K562 (cell line): ENCODE measurements around the gene PPFIBP2. TPM values are rescaled to one million over a fixed set of nuclear protein-coding genes. Genes with fewer than 3 reads are reported as not detected.

Source experiments
- ATAC-seq: fragments of 200-7000 bp; cut with Tn5 transposase; 3 replicates; pipeline ENCODE4 v1.9.1; 2020; ENCODE audit warnings: moderate library complexity
- BruUV-seq: library from RNA; stranded (reverse); fragments of 400-500 nt; replicated peaks from 2 replicates; lab custom pipeline; 2021; lab: Mats Ljungman, UMichigan
- CTCF ChIA-PET: fragments of 300-600 bp; formaldehyde crosslinking; extraction: SDS; loops from one replicate; lab custom pipeline; 2021; ENCODE audit warnings: low intra/inter-chr PET ratio; lab: Yijun Ruan, JAX
- POLR2A ChIA-PET: fragments of 300-600, 350-650 bp; sonication (Branson Sonifier 250); formaldehyde crosslinking; extraction: SDS; loops from one replicate; lab custom pipeline; 2021; ENCODE audit warnings: antibody characterized with exemption, inconsistent platforms; lab: Yijun Ruan, JAX
- DNase-seq, 4 experiments: peaks; one replicate each; pipeline versions ENCODE4 v3.0.0 to v3.0.0-alpha.2; 2011 to 2018; ENCODE audit warnings: low spot score in 3 of 4, mixed read lengths in 3 of 4; ENCODE audit errors: extremely low read depth in 1 of 4
- FAIRE-seq: peaks from 2 replicates; lab custom pipeline; 2011; peaks lifted over from hg19 to GRCh38; lab: Jason Lieb, UNC
- H2AFZ ChIP-seq: 2 replicates; pipeline ENCODE4 v1.6.0; 2011; ENCODE audit warnings: low read depth, low read length, control low read depth, inconsistent platforms
- H3K27ac ChIP-seq: fragments of 200-600 bp; 3 replicates; pipeline ENCODE4 v1.8.0; 2011; ENCODE audit warnings: low read depth, mild to moderate bottlenecking, control low read depth, inconsistent platforms, low read length, moderate library complexity, mixed read lengths; ENCODE audit errors: extremely low read depth
- H3K27me3 ChIP-seq, 2 experiments: fragments of 300-600 bp in 1 of 2; 2 replicates in 1 of 2; 3 replicates in 1 of 2; pipeline versions ENCODE4 v1.6.0 to v1.8.0; 2011; ENCODE audit warnings: inconsistent platforms in 2 of 2, low read length in 2 of 2, mild to moderate bottlenecking in 1 of 2, mixed read lengths in 1 of 2, moderate library complexity in 1 of 2; ENCODE audit not compliant: control insufficient read depth in 2 of 2, insufficient read depth in 2 of 2
- H3K36me3 ChIP-seq: fragments of 300-600 bp; 3 replicates; pipeline ENCODE4 v1.8.0; 2011; ENCODE audit warnings: mild to moderate bottlenecking, low read length, inconsistent platforms; ENCODE audit not compliant: control insufficient read depth, insufficient read depth
- H3K4me1 ChIP-seq, 2 experiments: fragments of 200-600 bp in 1 of 2; replicated peaks in 1 of 2; 2 replicates in 1 of 2; 3 replicates in 1 of 2; pipeline versions ENCODE4 v1.5.1 to v1.8.0; 2011; ENCODE audit warnings: inconsistent platforms in 2 of 2, low read length in 2 of 2, mild to moderate bottlenecking in 1 of 2, mixed read lengths in 1 of 2, moderate library complexity in 1 of 2; ENCODE audit not compliant: control insufficient read depth in 2 of 2, insufficient read depth in 2 of 2
- H3K4me2 ChIP-seq: 2 replicates; pipeline ENCODE4 v1.6.1; 2011; ENCODE audit warnings: low read length, control low read depth, inconsistent platforms, mixed read lengths; ENCODE audit not compliant: insufficient read depth
- H3K4me3 ChIP-seq: fragments of 200-600 bp; sonication (generic), shearing (Covaris generic); 2 replicates; pipeline ENCODE4 v1.5.1; 2016; ENCODE audit warnings: control low read depth, inconsistent platforms
- H3K79me2 ChIP-seq: fragments of 200-600 bp; 3 replicates; pipeline ENCODE4 v1.8.0; 2011; ENCODE audit warnings: low read length, inconsistent platforms; ENCODE audit not compliant: control insufficient read depth, insufficient read depth
- H3K9ac ChIP-seq, 2 experiments: 2 replicates each; pipeline versions ENCODE4 v1.6.0 to v1.6.1; 2011; ENCODE audit warnings: low read depth in 2 of 2, low read length in 2 of 2, control low read depth in 1 of 2, inconsistent platforms in 1 of 2, mild to moderate bottlenecking in 1 of 2, mixed read lengths in 1 of 2; ENCODE audit not compliant: insufficient read depth in 1 of 2
- H3K9me1 ChIP-seq: one replicate; pipeline ENCODE4 v1.6.0; 2011; ENCODE audit warnings: inconsistent platforms, mild to moderate bottlenecking, low read length, moderate library complexity; ENCODE audit not compliant: control insufficient read depth, insufficient read depth
- H3K9me3 ChIP-seq: replicated peaks from 2 replicates; pipeline ENCODE4 v1.5.1; 2011; ENCODE audit warnings: low read depth, low read length, inconsistent platforms; ENCODE audit not compliant: control insufficient read depth, insufficient read depth
- H4K20me1 ChIP-seq: replicated peaks from 2 replicates; pipeline ENCODE4 v1.6.1; 2011; ENCODE audit warnings: low read length, inconsistent platforms, mixed read lengths; ENCODE audit not compliant: control insufficient read depth, insufficient read depth
- BRF1 ChIP-seq: IDR thresholded peaks from 3 replicates; pipeline ENCODE4 v1.6.1; 2011; ENCODE audit warnings: borderline replicate concordance, mild to moderate bottlenecking; ENCODE audit not compliant: insufficient read length; ENCODE audit errors: extremely low read depth
- C11orf30 ChIP-seq: fragments of 450-650 bp; IDR thresholded peaks from 2 replicates; pipeline ENCODE4 v1.6.1; 2016; ENCODE audit warnings: low read depth, mild to moderate bottlenecking
- CBX5 ChIP-seq: IDR thresholded peaks from 2 replicates; pipeline ENCODE4 v1.6.1; 2014; ENCODE audit warnings: low read depth, borderline replicate concordance
- CCAR2 ChIP-seq: fragments of 200-400 bp; formaldehyde crosslinking; IDR thresholded peaks from 2 replicates; pipeline ENCODE4 v1.6.1; 2017; ENCODE audit warnings: mild to moderate bottlenecking, low read depth, low read length
- HLTF ChIP-seq: fragments of 450-650 bp; IDR thresholded peaks from 2 replicates; pipeline ENCODE4 v1.6.1; 2016
- RFX7 ChIP-seq: fragments of 250-450 bp; sonication (Bioruptor Pico); IDR thresholded peaks from 2 replicates; pipeline ENCODE4 v1.5.1; 2021; ENCODE audit warnings: mild to moderate bottlenecking
- SMARCB1 ChIP-seq: IDR thresholded peaks from 2 replicates; pipeline ENCODE4 v1.6.1; 2011; ENCODE audit warnings: improper control_type of control experiment, low read depth; ENCODE audit not compliant: insufficient read length
- TAF15 ChIP-seq: fragments of 200-400 bp; formaldehyde crosslinking; IDR thresholded peaks from 2 replicates; pipeline ENCODE4 v1.6.1; 2017; ENCODE audit warnings: mild to moderate bottlenecking, low read depth, low read length, moderate library complexity
- ZNF696 ChIP-seq: fragments of 250-450 bp; sonication (Bioruptor Pico); conservative IDR thresholded peaks from 2 replicates; pipeline ENCODE4 v1.4.0; 2020; ENCODE audit warnings: mild to moderate bottlenecking, moderate library complexity
- WGBS: fragments of 100-300 bp; shearing (Covaris generic); methylation state at CpG from one replicate; pipeline ENCODE4 v1.1.6; 2016; ENCODE audit warnings: low coverage, mixed read lengths; ENCODE audit not compliant: insufficient coverage; ENCODE audit errors: missing lambda C conversion rate; 5-methylcytosine and 5-hydroxymethylcytosine counted together
- in situ Hi-C: fragments of 300-500 bp; cut with MboI; formaldehyde crosslinking; loops from 4 replicates; pipeline ENCODE4 v1.15.0; 2018; ENCODE audit warnings: inconsistent platforms, mixed read lengths
- intact Hi-C: fragments of 100-400 bp; cut with micrococcal nuclease; formaldehyde crosslinking; loops from 2 replicates; pipeline ENCODE4 v1.14.2; 2022
- polyA plus RNA-seq, 8 experiments: library from polyadenylated mRNA; depleted of rRNA in 4 of 8; stranded (reverse) in 5 of 8; unstranded in 3 of 8; fragments of >200 nt; fragmentation: Nextera tagmentation in 2 of 8; fragmentation: Illumina TruSeq in 1 of 8; extraction: Ambion mirVana in 2 of 8; extraction: Trizol in 1 of 8; gene quantifications; 2 replicates each; pipeline versions ENCODE4 v1.2.1 to v1.2.3, GENCODE V29; 2011 to 2014; ENCODE audit warnings: inconsistent platforms in 1 of 8, missing spikeins in 1 of 8
- total RNA-seq, 7 experiments: library from RNA; depleted of rRNA in 6 of 7; stranded (reverse); fragments of >200 nt in 6 of 7; fragmentation: Illumina TruSeq in 2 of 7; extraction: Trizol in 2 of 7; gene quantifications; 2 replicates each; pipeline versions ENCODE4 v1.2.1 to v1.2.3, GENCODE V29; 2011 to 2021; ENCODE audit warnings: low replicate concordance in 1 of 7
- TF ChIP-seq, protein P1 (sequence below): fragments of 450-650 bp; formaldehyde crosslinking; conservative IDR thresholded peaks from 2 replicates; pipeline ENCODE4 v1.4.0; 2022; ENCODE audit warnings: mild to moderate bottlenecking, missing genetic modification characterization
- TF ChIP-seq, protein P2 (sequence below), 2 experiments: IDR thresholded peaks; 2 replicates each; pipeline ENCODE4 v1.6.1; 2011; ENCODE audit warnings: borderline replicate concordance in 1 of 2, control low read depth in 1 of 2, low read depth in 1 of 2, low read length in 1 of 2, mild to moderate bottlenecking in 1 of 2, mixed read lengths in 1 of 2, moderate library complexity in 1 of 2; ENCODE audit not compliant: insufficient read depth in 1 of 2, insufficient read length in 1 of 2, poor library complexity in 1 of 2, severe bottlenecking in 1 of 2; ENCODE audit errors: extremely low read depth in 1 of 2
- TF ChIP-seq, protein P3 (sequence below), 2 experiments: fragments of 450-650 bp; formaldehyde crosslinking in 1 of 2; IDR thresholded peaks; 2 replicates each; pipeline versions ENCODE4 v1.4.0 to v1.6.1; 2014 to 2020; ENCODE audit warnings: mild to moderate bottlenecking in 2 of 2, borderline replicate concordance in 1 of 2, low read depth in 1 of 2

PPFIBP2 gene
- total and polyA plus RNA-seq, 9 of the 15 experiments (the other 6 are each of a cell fraction or from before 2014, with no cell fraction given): 0.18 to 3.4 (median 1.2) TPM

DNA sequence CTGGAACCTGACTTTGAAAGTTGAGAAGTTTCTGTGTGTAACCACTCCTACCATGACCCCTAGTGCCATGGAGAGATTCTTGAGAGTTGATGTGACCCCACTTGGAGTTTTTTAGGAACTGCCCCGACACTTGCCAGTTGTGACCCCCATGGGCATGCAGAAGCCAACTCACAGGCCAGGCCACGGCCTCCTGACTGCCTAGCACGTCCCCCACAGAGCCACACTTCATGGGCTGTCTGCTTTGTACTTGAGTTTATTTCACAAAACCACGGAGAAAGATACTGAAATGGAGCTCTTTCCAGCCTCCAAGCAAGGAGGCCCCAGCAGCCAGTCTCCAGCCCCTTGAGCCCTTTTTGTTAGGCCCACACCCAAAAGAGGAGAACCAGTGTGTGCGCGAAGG lies 151.1 kb downstream of the PPFIBP2 start:
- Histone ChIP-seq H3K9me3 (no peaks in the 10 kb centered on the region), H2AFZ (no peak overlapping the region), H3K9me1 (no peaks in the 10 kb centered on the region), H3K27ac (no peak overlapping the region), H3K27me3 (no peaks in the 10 kb centered on the region), H3K4me3 (no peak overlapping the region), H4K20me1 (no peaks in the 10 kb centered on the region), H3K4me1 (no peaks in the 10 kb centered on the region), H3K36me3 (no peaks in the 10 kb centered on the region), H3K79me2 (no peaks in the 10 kb centered on the region), H3K9ac (no peak overlapping the region), H3K4me2 (no peak overlapping the region)
- DNase-seq: no peak
- CTCF ChIA-PET: interaction anchor here (1.1 to 1.6 kb wide), 2 partner anchors 93 to 567 kb away, joined by 6 to 7 read pairs; no protein-coding TSS in a partner anchor
- no TSS peak for BruUV-seq
- FAIRE-seq: no peak
- in situ Hi-C loops (loop anchor here (25.0 kb wide), 1 partner anchor 578 kb away; the partner anchor contains the start of gene RBMXL2), intact Hi-C loops (loop anchor here (2.0 kb wide), 1 partner anchor 94 kb away; no protein-coding TSS in a partner anchor)
- 20% methylated on average over 6 of the region's 6 CpGs for WGBS
- no peak for ATAC-seq
- POLR2A ChIA-PET: no interaction called here
- TF ChIP-seq C11orf30 (no peak), SMARCB1 (no peak), CBX5 (no peak), BRF1 (no peak), RFX7 (CRISPR knock-in tag) (no peak), ZNF696 (CRISPR knock-in tag) (no peak), TAF15 (no peak), HLTF (no peak), CCAR2 (no peak)
- TF ChIP-seq, protein P1, sequence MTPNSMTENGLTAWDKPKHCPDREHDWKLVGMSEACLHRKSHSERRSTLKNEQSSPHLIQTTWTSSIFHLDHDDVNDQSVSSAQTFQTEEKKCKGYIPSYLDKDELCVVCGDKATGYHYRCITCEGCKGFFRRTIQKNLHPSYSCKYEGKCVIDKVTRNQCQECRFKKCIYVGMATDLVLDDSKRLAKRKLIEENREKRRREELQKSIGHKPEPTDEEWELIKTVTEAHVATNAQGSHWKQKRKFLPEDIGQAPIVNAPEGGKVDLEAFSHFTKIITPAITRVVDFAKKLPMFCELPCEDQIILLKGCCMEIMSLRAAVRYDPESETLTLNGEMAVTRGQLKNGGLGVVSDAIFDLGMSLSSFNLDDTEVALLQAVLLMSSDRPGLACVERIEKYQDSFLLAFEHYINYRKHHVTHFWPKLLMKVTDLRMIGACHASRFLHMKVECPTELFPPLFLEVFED (CRISPR knock-in tag): no peak
- TF ChIP-seq, protein P2, sequence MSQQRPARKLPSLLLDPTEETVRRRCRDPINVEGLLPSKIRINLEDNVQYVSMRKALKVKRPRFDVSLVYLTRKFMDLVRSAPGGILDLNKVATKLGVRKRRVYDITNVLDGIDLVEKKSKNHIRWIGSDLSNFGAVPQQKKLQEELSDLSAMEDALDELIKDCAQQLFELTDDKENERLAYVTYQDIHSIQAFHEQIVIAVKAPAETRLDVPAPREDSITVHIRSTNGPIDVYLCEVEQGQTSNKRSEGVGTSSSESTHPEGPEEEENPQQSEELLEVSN (IDR thresholded peaks at IDR 0.05; ENCODE audit: borderline replicate concordance in 1 of 2, extremely low read depth in 1 of 2, insufficient read depth in 1 of 2, insufficient read length in 1 of 2, low read depth in 1 of 2, low read length in 1 of 2, poor library complexity in 1 of 2, severe bottlenecking in 1 of 2): no peak
- TF ChIP-seq, protein P3, sequence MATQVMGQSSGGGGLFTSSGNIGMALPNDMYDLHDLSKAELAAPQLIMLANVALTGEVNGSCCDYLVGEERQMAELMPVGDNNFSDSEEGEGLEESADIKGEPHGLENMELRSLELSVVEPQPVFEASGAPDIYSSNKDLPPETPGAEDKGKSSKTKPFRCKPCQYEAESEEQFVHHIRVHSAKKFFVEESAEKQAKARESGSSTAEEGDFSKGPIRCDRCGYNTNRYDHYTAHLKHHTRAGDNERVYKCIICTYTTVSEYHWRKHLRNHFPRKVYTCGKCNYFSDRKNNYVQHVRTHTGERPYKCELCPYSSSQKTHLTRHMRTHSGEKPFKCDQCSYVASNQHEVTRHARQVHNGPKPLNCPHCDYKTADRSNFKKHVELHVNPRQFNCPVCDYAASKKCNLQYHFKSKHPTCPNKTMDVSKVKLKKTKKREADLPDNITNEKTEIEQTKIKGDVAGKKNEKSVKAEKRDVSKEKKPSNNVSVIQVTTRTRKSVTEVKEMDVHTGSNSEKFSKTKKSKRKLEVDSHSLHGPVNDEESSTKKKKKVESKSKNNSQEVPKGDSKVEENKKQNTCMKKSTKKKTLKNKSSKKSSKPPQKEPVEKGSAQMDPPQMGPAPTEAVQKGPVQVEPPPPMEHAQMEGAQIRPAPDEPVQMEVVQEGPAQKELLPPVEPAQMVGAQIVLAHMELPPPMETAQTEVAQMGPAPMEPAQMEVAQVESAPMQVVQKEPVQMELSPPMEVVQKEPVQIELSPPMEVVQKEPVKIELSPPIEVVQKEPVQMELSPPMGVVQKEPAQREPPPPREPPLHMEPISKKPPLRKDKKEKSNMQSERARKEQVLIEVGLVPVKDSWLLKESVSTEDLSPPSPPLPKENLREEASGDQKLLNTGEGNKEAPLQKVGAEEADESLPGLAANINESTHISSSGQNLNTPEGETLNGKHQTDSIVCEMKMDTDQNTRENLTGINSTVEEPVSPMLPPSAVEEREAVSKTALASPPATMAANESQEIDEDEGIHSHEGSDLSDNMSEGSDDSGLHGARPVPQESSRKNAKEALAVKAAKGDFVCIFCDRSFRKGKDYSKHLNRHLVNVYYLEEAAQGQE (IDR thresholded peaks at IDR 0.05; ENCODE audit: borderline replicate concordance): no peak
- TF ChIP-seq, protein P3 (CRISPR knock-in tag; IDR thresholded peaks at IDR 0.05; ENCODE audit: low read depth): no peak
